HG02885 (cell line): ENCODE data around the gene ZNF32.
A peak's percentile ranks its signal among the peaks of the same experiment; 100 is the strongest.
"Not testable (repeated sequence)": the region's sequence is repeated elsewhere in the genome, so short reads cannot be mapped to it uniquely, and the experiment has no call there.

Experiments used
- ATAC-seq: cut with Tn5 transposase; IDR thresholded peaks from one replicate; pipeline ENCODE4 v1.9.1; 2021; ENCODE audit warnings: mild to moderate bottlenecking; ENCODE audit not compliant: unreplicated experiment, poor library complexity

ZNF32 gene

DNA sequence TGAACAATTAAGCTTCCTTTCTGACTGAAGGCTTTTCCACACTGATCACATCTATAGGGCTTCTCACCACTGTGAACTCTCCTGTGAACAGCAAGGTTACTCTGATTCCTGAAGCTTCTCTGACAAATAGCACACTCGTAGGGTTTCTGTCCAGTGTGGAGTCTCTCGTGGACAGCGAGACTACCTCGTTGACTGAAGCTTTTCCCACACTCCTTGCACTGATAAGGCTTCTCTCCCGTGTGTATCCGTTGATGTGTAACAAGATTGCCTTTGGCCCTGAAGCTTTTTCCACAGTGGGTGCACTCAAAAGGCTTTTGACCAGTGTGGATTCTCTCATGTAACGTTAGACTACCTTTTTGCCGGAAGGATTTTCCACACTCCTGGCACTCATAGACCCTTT lies 4.4 kb downstream of the ZNF32 start:
- ATAC-seq: no peak

- ATAC-seq: no peak
Measured at GRCh38 chr10:43640603-43641002, 8.1 kb downstream of the ZNF32 start.

DNA sequence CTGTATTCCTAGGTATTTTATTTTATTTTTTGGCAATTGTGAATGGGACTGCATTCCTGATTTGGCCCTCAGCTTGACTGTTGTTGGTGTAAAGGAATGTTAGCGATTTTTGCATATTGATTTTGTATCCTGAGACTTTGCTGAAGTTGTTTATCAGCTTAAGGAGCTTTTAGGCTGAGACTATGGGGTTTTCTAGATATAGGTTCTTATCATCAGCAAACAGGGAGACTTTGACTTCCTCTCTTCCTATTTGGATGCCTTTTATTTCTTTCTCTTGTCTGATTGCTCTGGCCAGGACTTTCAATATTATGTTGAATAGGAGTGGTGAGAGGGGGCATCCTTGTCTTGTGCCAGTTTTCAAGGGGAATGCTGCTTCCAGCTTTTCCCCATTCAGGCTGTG lies 12.9 kb downstream of the ZNF32 start:
- ATAC-seq: not testable (repeated sequence)

DNA sequence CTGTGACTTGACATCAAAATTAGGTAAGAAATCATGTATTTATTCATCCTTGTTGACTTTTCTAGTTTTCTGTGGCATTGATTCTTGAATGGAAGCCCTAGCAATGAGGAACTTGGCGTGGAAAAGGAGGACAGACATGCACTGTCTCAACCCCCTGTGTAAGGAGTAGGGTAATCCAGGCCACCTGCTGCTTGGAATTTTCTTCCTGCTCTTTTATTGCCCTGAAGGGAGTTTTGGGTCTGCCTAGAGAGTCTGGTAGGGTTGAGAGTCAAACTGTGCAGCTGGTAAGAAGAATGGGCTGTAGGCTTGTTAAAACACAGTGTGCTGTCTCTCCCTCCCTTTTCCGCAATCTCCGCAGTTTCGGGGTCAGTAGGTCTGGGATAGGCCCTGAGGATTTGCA lies 19.7 kb downstream of the ZNF32 start:
- no peak for ATAC-seq

DNA sequence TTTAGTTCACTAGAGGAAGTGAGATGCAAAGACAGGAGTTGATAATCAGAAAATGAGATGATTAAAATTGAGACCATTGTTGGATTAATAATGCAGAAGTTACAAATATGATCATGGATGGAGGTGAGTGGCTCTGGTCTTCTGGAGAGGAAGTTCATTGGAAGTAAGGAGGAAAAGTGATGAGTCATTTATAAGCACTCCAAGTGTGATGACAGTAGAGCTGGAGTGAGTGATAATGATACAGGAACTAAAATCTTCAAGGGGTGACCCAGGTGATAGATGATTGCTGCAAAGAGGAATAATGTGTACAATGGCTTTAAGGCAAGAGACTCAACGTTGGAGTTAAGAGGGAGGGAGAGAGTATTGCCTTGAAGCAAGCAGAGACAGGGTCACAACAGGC lies 20.7 kb downstream of the ZNF32 start:
- no peak for ATAC-seq

GRCh38 chr10:43623351-43623750 lies 25.3 kb downstream of the ZNF32 start:
- no peak for ATAC-seq

DNA sequence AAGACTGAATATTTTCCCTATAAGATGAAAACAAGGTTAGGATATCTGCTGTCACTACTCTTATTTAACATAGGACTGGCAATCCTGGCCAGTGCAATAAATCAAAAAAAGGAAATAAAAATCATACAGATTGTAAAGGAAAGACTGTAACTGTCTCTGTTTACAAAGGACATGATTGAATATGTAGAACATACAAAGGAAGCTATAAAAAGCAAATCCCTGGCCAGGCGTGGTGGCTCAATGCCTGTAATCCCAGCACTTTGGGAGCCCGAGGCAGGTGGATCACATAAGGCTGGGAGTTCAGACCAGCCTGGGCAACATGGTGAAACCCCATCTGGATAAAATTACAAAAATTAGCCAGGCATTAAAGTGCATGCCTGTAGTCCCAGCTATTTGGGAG lies 26.6 kb downstream of the ZNF32 start:
- ATAC-seq: no peak

GRCh38 chr10:43619368-43619767 lies 29.3 kb downstream of the ZNF32 start:
- no peak for ATAC-seq

DNA sequence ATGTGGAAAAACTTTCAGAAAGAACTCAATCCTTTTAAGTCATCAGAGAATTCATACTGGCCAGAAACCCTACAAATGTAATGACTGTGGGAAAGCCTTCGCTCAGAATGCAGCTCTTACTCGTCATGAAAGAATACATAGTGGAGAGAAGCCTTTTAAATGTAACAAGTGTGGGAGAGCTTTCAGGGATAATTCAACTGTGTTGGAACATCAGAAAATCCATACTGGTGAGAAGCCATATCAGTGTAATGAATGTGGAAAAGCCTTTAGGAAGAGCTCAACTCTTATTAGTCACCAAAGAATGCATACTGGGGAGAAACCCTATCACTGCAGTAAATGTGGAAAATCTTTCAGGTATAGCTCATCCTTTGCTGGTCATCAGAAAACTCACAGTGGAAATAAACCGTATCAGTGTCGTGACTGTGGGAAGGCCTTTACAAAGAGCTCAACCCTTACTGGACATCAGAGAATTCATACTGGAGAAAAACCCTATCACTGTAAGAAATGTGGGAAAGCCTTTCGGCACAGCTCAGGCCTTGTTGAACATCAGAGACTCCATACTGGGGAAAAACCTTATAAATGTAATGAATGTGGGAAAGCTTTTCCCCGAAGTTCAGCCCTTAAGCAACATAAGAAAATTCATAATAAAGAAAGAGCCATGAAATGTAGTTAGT lies 31.8 kb downstream of the ZNF32 start:
- no peak for ATAC-seq

GRCh38 chr10:43610636-43611035 lies 38.0 kb downstream of the ZNF32 start:
- ATAC-seq: no peak

GRCh38 chr10:43607199-43607573 lies 41.5 kb downstream of the ZNF32 start:
- no peak for ATAC-seq

DNA sequence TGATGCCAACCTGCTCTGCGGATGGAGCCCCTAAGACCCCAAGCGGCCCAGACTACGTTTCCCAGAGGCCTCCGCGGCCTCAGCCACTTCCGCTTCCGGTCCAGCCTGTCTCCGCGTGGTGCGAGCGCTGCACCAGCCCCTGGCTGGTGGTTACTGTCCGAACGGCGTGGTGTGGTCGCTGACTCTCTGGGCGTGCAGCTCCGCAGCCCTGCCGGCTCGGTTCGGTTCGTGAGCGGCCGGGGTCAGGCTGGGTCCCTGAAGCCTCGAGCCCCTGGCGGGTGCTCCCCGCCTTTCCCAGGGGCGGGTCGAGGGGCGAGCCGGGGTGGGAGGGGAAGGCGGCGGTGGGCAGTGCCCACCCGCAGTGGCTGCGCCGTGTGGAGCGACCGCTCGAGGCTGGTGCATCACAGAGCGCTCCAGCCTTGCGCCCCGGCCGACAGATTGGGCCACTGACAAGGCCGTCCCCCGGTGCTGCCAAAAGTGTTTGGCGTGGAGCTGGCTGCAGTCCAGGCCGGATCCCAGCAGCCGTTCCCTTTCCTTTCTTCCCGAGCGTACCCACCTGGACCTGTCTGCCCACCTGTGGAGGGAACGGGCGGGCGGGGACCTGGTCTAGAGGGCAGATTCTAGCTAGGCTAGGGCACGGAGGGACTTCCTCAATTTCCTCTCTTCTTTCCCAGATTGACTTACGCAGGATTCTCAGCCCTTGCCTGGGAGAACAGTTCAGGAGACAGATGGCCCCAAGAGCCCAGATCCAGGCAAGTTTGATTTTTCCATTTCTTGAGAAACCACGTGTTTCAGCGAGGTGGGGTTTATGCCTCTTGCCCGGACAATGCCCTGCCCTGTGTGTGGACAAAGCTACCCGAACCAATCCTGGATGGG lies 42.1 kb downstream of the ZNF32 start, which contains the start of gene ZNF485:
Gene ZNF485 (plus strand): TSS at position 116 of the 876 bp plus-strand sequence. CDS start 613 bp downstream, at position 729.
- peak; percentile 99 for ATAC-seq

DNA sequence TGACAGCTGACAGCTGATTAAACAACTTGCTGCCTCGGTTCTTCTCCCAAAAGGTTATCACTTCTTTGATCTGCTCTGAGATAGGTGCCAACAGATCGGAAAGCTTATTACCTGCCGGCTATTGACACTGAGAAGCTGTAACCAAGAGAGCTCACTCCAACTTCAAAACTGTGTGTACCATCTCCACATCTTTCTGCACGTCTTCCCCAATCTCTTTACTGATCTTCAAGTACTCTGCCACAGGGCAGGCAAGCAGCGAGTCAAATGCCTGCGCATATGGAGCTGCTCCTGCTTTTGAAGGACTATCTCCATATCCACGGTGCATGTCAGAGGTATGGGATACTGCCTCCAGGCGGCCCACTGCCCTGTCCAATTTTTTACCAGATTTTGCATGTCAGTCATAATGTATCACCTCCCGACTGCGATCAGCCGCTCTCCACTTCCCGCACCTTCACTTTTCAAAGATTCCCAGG lies 42.8 kb downstream of the ZNF32 start:
- ATAC-seq: peak; percentile 24

GRCh38 chr10:43601576-43601975 lies 47.1 kb downstream of the ZNF32 start:
- not testable (repeated sequence) for ATAC-seq

- no peak for ATAC-seq
Measured at GRCh38 chr10:43599333-43599732, 49.3 kb downstream of the ZNF32 start.

- ATAC-seq: no peak
Measured at GRCh38 chr10:43598446-43598845, 50.2 kb downstream of the ZNF32 start.

GRCh38 chr10:43596546-43596945 lies 52.1 kb downstream of the ZNF32 start:
- no peak for ATAC-seq

GRCh38 chr10:43595739-43596298 lies 52.9 kb downstream of the ZNF32 start:
- ATAC-seq: peak; percentile 64

- peak; percentile 91 for ATAC-seq
Measured at GRCh38 chr10:43594944-43595589, 53.6 kb downstream of the ZNF32 start.
